Loucy (cell line): ENCODE data around the gene CEP112.

Experiments used
- H2AFZ ChIP-seq: fragments of 200-600 bp; sonication (generic); 2 replicates; pipeline ENCODE4 v1.6.0; 2016; ENCODE audit warnings: antibody characterized with exemption, mild to moderate bottlenecking, low read length, moderate library complexity
- H3F3A ChIP-seq: fragments of 200-600 bp; 2 replicates; pipeline ENCODE4 v1.6.0; 2016; ENCODE audit warnings: antibody characterized with exemption, low read depth, mild to moderate bottlenecking
- H3K27me3 ChIP-seq: fragments of 200-600 bp; sonication (generic); 2 replicates; pipeline ENCODE4 v1.6.1; 2014; ENCODE audit warnings: low read length, mild to moderate bottlenecking; ENCODE audit not compliant: insufficient read depth, poor library complexity, severe bottlenecking
- H3K36me3 ChIP-seq: fragments of 200-600 bp; sonication (generic); 2 replicates; pipeline ENCODE4 v1.6.1; 2016; ENCODE audit warnings: low read length; ENCODE audit not compliant: insufficient read depth
- H3K4me1 ChIP-seq: fragments of 200-600 bp; sonication (generic); 2 replicates; pipeline ENCODE4 v1.5.1; 2014; ENCODE audit warnings: low read length, mild to moderate bottlenecking; ENCODE audit not compliant: insufficient read depth, poor library complexity, severe bottlenecking
- H3K4me2 ChIP-seq: fragments of 200-600 bp; sonication (generic); 2 replicates; pipeline ENCODE4 v1.6.0; 2014; ENCODE audit warnings: antibody characterized with exemption, low read length, low read depth, mild to moderate bottlenecking; ENCODE audit not compliant: poor library complexity, severe bottlenecking
- H3K4me3 ChIP-seq: fragments of 200-600 bp; sonication (generic); 2 replicates; pipeline ENCODE4 v1.5.1; 2014; ENCODE audit warnings: low read length, mild to moderate bottlenecking, mixed read lengths; ENCODE audit not compliant: poor library complexity, severe bottlenecking
- H3K79me2 ChIP-seq: fragments of 200-600 bp; sonication (generic); 2 replicates; pipeline ENCODE4 v1.6.1; 2014; ENCODE audit warnings: low read length; ENCODE audit not compliant: insufficient read depth
- H3K9ac ChIP-seq: fragments of 200-600 bp; sonication (generic); 2 replicates; pipeline ENCODE4 v1.6.0; 2014; ENCODE audit warnings: mild to moderate bottlenecking, low read depth, low read length, moderate library complexity; ENCODE audit not compliant: poor library complexity, severe bottlenecking
- H3K9me2 ChIP-seq: fragments of 200-600 bp; sonication (generic); replicated peaks from 2 replicates; pipeline ENCODE4 v1.6.1; 2016; ENCODE audit warnings: low read depth, low read length, mixed read lengths
- H3K9me3 ChIP-seq: fragments of 200-600 bp; sonication (generic); 2 replicates; pipeline ENCODE4 v1.6.1; 2014; ENCODE audit warnings: mild to moderate bottlenecking, antibody characterized with exemption, low read length, low read depth; ENCODE audit not compliant: insufficient read depth
- H4K20me1 ChIP-seq: fragments of 200-600 bp; sonication (generic); 2 replicates; pipeline ENCODE4 v1.6.0; 2014; ENCODE audit warnings: antibody characterized with exemption, low read length, mild to moderate bottlenecking; ENCODE audit not compliant: insufficient read depth, poor library complexity, severe bottlenecking
- CTCF ChIP-seq: fragments of 200-600 bp; sonication (generic); conservative IDR thresholded peaks from 2 replicates; pipeline ENCODE4 v1.5.1; 2014; ENCODE audit warnings: mild to moderate bottlenecking, antibody characterized with exemption, low read length
- EZH2phosphoT487 ChIP-seq: fragments of 200-600 bp; IDR thresholded peaks from 2 replicates; pipeline ENCODE4 v1.6.1; 2018; ENCODE audit warnings: antibody characterized with exemption, mild to moderate bottlenecking, moderate library complexity, borderline replicate concordance

Gene CEP112

GRCh38 chr17:65667656-65668055, 524.3 kb downstream of the CEP112 start:
- no peaks in the 10 kb centered on the region for H3K27me3 ChIP-seq
- no peaks in the 10 kb centered on the region for H3K4me1 ChIP-seq
- no peaks in the 10 kb centered on the region; the same call in 1 of the 2 replicates for H3K9me3 ChIP-seq
- no peak overlapping the region for H2AFZ ChIP-seq
- H3K36me3 ChIP-seq = no peaks in the 10 kb centered on the region
- H3K9ac ChIP-seq = no peak overlapping the region
- no peaks in the 10 kb centered on the region for H3K79me2 ChIP-seq
- H3K4me2 ChIP-seq = no peak overlapping the region
- no peak overlapping the region for H3K4me3 ChIP-seq
- H3F3A ChIP-seq = no peaks in the 10 kb centered on the region
- no peaks in the 10 kb centered on the region for H3K9me2 ChIP-seq
- no peak for TF ChIP-seq CTCF
- no peak for TF ChIP-seq EZH2phosphoT487
- H4K20me1 ChIP-seq = no peaks in the 10 kb centered on the region

GRCh38 chr17:65666876-65667321, 525.0 kb downstream of the CEP112 start:
- H3K4me2 ChIP-seq = no peak overlapping the region

GRCh38 chr17:65665966-65666365, 526.0 kb downstream of the CEP112 start:
- Histone ChIP-seq H3F3A (no peaks in the 10 kb centered on the region), H3K9me2 (no peaks in the 10 kb centered on the region), H3K9me3 (no peaks in the 10 kb centered on the region; the same call in 1 of the 2 replicates), H3K9ac (no peak overlapping the region), H2AFZ (no peak overlapping the region), H3K4me1 (no peaks in the 10 kb centered on the region), H3K4me2 (no peak overlapping the region), H3K4me3 (no peak overlapping the region), H3K36me3 (no peaks in the 10 kb centered on the region), H3K79me2 (no peaks in the 10 kb centered on the region), H3K27me3 (no peaks in the 10 kb centered on the region), H4K20me1 (no peaks in the 10 kb centered on the region)
- no peak for TF ChIP-seq EZH2phosphoT487
- no peak for TF ChIP-seq CTCF

More at GRCh38 chr17:65666876-65667321, 525.0 kb downstream of the CEP112 start:
- Histone ChIP-seq H3K27me3 (no peaks in the 10 kb centered on the region), H3F3A (no peaks in the 10 kb centered on the region), H3K9me2 (no peaks in the 10 kb centered on the region), H2AFZ (no peak overlapping the region), H4K20me1 (no peaks in the 10 kb centered on the region), H3K36me3 (no peaks in the 10 kb centered on the region), H3K79me2 (no peaks in the 10 kb centered on the region), H3K9ac (no peak overlapping the region), H3K4me3 (no peak overlapping the region), H3K9me3 (no peaks in the 10 kb centered on the region; the same call in 1 of the 2 replicates), H3K4me1 (no peaks in the 10 kb centered on the region)
- TF ChIP-seq CTCF (no peak), EZH2phosphoT487 (no peak)
